ENCODE results near the gene GART. TPM values are rescaled to one million over a fixed set of nuclear protein-coding genes. Genes with fewer than 3 reads are reported as not detected.

Gene GART
- total RNA-seq, 2 experiments from 2014 or later = 104 to 198 TPM

DNA sequence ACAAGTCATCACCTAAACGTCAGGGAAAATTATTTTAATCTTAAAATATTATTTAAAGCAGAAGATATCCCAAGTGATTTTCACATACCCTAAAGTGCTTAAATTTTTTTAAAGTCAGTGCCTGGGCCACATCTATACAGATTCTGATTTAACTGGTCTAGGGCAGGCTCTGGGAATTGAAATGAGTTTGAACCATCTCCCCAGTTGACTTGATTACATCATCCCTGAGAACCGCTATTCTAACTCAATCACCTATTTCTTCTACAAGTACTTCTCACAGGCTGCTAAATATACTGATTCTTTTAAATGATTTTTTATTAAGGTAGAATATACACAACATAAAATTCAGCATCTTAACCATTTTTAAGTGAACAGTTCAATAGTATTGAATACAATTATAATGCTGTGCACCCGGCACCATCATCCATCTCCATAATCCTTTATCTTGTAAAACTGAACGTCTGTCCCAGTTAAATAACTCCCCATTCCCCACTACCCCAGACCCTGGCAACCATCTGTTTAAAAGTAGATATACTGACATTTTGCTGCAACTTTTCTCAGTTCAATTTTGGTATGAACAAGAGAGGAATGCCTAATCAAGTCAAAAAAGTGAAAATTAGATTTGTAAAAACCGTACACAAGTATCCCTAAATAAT, 19.5 kb downstream of the GART start:
- peaks cover 94% of the 10 kb centered on the region for H3K36me3 ChIP-seq (ENCODE audit: insufficient read depth, low read length)
- no peaks in the 10 kb centered on the region for H4K20me1 ChIP-seq (ENCODE audit: insufficient read depth, low read length)
- no peak overlapping the region for H3K27ac ChIP-seq (ENCODE audit: low read depth, low read length, poor library complexity, severe bottlenecking)
- BruUV-seq (replicated peaks) = no TSS peak
- intact Hi-C loops (cut with micrococcal nuclease; ENCODE audit: unreplicated experiment) = no loop called here
- no peak for DNase-seq (ENCODE audit: low spot score)
- no peak overlapping the region for H2AFZ ChIP-seq (ENCODE audit: low read length)
- TF ChIP-seq, protein P1, sequence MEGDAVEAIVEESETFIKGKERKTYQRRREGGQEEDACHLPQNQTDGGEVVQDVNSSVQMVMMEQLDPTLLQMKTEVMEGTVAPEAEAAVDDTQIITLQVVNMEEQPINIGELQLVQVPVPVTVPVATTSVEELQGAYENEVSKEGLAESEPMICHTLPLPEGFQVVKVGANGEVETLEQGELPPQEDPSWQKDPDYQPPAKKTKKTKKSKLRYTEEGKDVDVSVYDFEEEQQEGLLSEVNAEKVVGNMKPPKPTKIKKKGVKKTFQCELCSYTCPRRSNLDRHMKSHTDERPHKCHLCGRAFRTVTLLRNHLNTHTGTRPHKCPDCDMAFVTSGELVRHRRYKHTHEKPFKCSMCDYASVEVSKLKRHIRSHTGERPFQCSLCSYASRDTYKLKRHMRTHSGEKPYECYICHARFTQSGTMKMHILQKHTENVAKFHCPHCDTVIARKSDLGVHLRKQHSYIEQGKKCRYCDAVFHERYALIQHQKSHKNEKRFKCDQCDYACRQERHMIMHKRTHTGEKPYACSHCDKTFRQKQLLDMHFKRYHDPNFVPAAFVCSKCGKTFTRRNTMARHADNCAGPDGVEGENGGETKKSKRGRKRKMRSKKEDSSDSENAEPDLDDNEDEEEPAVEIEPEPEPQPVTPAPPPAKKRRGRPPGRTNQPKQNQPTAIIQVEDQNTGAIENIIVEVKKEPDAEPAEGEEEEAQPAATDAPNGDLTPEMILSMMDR (conservative IDR thresholded peaks at IDR 0.05; ENCODE audit: low read length) = no peak
- TF ChIP-seq EZH2phosphoT487 (IDR thresholded peaks at IDR 0.05; ENCODE audit: borderline replicate concordance, low read depth, low read length) = no peak
- no peaks in the 10 kb centered on the region for H3K4me1 ChIP-seq (ENCODE audit: insufficient read depth, low read length, poor library complexity, severe bottlenecking)
- H3K4me3 ChIP-seq (ENCODE audit: low read depth, low read length, poor library complexity, severe bottlenecking) = no peak overlapping the region
- no peaks in the 10 kb centered on the region for H3K79me2 ChIP-seq (ENCODE audit: insufficient read depth, low read depth, low read length)
- no peak overlapping the region for H3K4me2 ChIP-seq (ENCODE audit: low read length)
- H3K9me3 ChIP-seq (ENCODE audit: low read length) = no peaks in the 10 kb centered on the region
- no peaks in the 10 kb centered on the region for H3K9me2 ChIP-seq (ENCODE audit: insufficient read depth, low read length)
- CTCF ChIA-PET (ENCODE audit: unreplicated experiment) = no interaction called here
- POLR2A ChIA-PET = interaction anchor here (1.0 kb wide), 1 partner anchor 13 kb away, joined by 3 read pairs; no protein-coding TSS in a partner anchor

DNA sequence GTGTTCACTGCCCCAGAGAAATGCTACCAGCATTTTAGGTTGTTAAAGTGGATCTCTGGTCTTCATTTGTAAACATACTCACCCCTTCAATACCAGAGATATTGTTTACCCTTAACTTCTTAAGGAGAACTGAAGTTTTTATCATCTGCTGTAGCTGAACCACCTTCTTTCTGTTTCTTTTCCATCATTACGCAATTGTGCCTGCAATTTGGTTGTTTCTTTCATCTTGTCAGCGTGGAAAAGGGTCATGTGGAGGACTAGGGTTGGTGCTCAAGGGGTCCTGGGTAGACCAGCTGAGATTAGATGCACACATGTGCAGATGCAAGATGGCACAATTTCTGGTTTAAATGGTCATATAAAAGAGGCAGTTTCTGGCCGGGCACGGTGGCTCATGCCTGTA, 23.0 kb downstream of the GART start:
- peaks cover 98% of the 10 kb centered on the region for H3K36me3 ChIP-seq (ENCODE audit: insufficient read depth, low read length)
- CTCF ChIA-PET (ENCODE audit: unreplicated experiment) = no interaction called here
- no peak for DNase-seq (ENCODE audit: low spot score)

More for the DNA sequence above, 23.0 kb downstream of the GART start:
- no TSS peak for BruUV-seq (replicated peaks)
- Histone ChIP-seq H3K4me3 (ENCODE audit: low read depth, low read length, poor library complexity, severe bottlenecking) (no peak overlapping the region), H3K4me2 (ENCODE audit: low read length) (no peak overlapping the region), H4K20me1 (ENCODE audit: insufficient read depth, low read length) (no peaks in the 10 kb centered on the region), H3K4me1 (ENCODE audit: insufficient read depth, low read length, poor library complexity, severe bottlenecking) (no peaks in the 10 kb centered on the region), H3K79me2 (ENCODE audit: insufficient read depth, low read depth, low read length) (no peaks in the 10 kb centered on the region), H3K9me3 (ENCODE audit: low read length) (no peaks in the 10 kb centered on the region), H3K27ac (ENCODE audit: low read depth, low read length, poor library complexity, severe bottlenecking) (no peak overlapping the region), H2AFZ (ENCODE audit: low read length) (no peak overlapping the region), H3K9me2 (ENCODE audit: insufficient read depth, low read length) (no peaks in the 10 kb centered on the region)
- intact Hi-C loops (cut with micrococcal nuclease; ENCODE audit: unreplicated experiment) = no loop called here
- POLR2A ChIA-PET = interaction anchor here (0.7 to 1.5 kb wide), 4 partner anchors 10 to 567 kb away, joined by 4 to 8 read pairs (median 5); no protein-coding TSS in a partner anchor
- TF ChIP-seq EZH2phosphoT487 (IDR thresholded peaks at IDR 0.05; ENCODE audit: borderline replicate concordance, low read depth, low read length) = no peak
- TF ChIP-seq, protein P1 (conservative IDR thresholded peaks at IDR 0.05; ENCODE audit: low read length) = no peak

Measured in OCI-LY7 (cell line).